SH-SY5Y (cell line): ENCODE results near the gene FNDC5.

ENCODE experiments used
- GATA2 ChIP-seq: IDR thresholded peaks from 2 replicates; pipeline ENCODE4 v1.6.1; 2011; ENCODE audit warnings: mild to moderate bottlenecking, low read depth, low read length
- GATA3 ChIP-seq: IDR thresholded peaks from 2 replicates; pipeline ENCODE4 v1.6.1; 2011; ENCODE audit warnings: low read depth, mild to moderate bottlenecking, low read length, moderate library complexity

DNA sequence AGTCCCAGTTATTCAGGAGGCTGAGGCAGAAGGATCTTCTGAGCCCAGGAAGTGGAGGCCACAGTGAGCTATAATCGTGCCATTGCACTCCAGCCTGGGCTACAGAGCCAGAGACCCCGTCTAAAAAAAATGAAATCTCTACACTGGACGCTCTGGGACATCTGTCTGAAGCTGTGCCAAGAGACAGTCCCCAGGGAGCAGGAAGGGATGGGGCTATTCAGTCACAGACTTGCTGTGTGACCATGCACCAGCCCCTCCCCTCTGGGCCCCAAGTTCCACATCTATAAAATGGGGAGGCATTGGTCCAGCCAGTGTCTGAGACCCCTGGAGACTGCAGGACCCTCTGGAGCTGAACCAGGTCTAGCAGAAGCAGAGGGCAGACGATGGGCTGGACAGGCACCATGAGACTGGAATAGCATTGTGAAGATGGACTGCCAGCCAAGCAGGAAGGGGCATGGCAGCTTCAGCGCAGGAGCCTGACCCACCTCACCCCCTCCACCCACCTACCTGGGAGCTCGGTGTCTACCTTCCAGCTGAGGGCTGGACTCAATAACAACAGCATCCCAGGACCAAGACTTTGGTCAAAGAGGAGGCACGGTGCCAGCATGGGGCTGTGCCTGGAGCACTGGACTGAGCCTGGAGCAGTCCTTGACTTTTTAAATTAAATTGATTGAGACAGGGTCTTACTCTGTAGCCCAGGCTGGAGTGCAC, 29.0 kb upstream of the FNDC5 start:
- TF ChIP-seq GATA2 (no peak), GATA3 (no peak)
